ENCODE measurements around the gene ELN.

ELN gene

GRCh38 chr7:74066626-74067025 lies 38.7 kb downstream of the ELN start:
- DNase-seq = no peak

DNA sequence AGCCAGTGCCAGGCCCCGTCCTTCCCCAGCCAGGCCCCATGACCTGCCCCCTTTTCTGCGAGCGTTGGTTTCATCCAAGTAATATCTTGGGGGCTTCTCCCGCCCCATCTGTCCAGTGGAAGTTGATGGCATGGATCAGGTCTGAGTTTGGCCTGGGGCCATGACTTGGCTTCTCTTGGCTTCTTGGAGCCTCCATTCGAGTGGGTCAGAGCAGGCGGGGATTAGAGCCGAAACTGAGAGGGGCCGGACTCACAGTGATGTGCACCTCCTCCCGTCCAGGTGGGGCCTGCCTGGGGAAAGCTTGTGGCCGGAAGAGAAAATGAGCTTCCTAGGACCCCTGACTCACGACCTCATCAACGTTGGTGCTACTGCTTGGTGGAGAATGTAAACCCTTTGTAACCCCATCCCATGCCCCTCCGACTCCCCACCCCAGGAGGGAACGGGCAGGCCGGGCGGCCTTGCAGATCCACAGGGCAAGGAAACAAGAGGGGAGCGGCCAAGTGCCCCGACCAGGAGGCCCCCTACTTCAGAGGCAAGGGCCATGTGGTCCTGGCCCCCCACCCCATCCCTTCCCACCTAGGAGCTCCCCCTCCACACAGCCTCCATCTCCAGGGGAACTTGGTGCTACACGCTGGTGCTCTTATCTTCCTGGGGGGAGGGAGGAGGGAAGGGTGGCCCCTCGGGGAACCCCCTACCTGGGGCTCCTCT lies 40.6 kb downstream of the ELN start:
- DNase-seq = no peak

DNA sequence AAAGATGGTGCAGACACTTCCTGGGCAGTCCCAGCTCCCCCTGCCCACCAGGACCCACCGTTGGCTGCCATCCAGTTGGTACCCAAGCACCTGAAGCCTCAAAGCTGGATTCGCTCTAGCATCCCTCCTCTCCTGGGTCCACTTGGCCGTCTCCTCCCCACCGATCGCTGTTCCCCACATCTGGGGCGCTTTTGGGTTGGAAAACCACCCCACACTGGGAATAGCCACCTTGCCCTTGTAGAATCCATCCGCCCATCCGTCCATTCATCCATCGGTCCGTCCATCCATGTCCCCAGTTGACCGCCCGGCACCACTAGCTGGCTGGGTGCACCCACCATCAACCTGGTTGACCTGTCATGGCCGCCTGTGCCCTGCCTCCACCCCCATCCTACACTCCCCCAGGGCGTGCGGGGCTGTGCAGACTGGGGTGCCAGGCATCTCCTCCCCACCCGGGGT lies 41.1 kb downstream of the ELN start:
- no peak for DNase-seq

- DNase-seq = no peak
These were observed 42.0 kb downstream of the ELN start for GRCh38 chr7:74069790-74070618.

GRCh38 chr7:74070619-74070921 lies 42.6 kb downstream of the ELN start:
- no peak for DNase-seq

DNA sequence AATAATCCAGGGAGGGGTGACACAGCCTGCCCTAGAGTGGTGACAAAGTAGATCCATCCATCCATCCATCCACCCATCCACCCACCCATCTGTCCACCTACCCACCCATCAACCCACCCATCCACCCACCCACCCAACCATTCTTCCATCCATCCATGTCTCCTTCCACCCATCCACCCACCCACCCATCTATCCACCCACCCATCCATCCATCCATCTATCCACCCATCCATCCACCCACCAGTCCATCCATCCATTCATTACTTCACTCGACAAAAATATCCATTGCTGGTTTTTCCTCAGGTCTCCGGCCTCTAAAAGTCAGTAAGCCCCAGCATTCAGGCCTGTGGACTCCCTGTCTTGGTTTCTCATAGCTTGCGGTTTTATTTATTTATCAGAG lies 43.1 kb downstream of the ELN start:
- no peak for DNase-seq

DNA sequence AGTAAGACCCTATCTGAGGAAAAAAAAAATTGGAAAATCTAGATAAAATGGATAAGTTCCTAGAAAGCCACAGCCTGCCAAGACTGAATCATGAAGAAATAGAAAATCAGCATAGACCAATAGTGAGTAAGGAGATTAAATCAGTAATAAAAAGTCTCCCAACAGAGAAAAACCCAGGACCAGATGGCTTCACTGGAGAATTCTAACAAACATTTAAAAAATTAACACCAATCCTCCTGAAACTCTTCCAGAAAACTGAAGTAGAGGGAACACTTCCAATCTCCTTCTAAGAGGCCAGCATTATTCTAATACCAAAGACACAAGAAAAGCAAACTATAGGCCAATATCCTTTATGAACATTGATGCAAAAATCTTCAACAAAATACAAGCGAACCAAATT lies 46.8 kb downstream of the ELN start:
- DNase-seq = no peak

- no peak for DNase-seq
These were observed 50.5 kb downstream of the ELN start for GRCh38 chr7:74078461-74078860.

GRCh38 chr7:74082770-74083116 lies 54.8 kb downstream of the ELN start:
- DNase-seq = no peak

DNA sequence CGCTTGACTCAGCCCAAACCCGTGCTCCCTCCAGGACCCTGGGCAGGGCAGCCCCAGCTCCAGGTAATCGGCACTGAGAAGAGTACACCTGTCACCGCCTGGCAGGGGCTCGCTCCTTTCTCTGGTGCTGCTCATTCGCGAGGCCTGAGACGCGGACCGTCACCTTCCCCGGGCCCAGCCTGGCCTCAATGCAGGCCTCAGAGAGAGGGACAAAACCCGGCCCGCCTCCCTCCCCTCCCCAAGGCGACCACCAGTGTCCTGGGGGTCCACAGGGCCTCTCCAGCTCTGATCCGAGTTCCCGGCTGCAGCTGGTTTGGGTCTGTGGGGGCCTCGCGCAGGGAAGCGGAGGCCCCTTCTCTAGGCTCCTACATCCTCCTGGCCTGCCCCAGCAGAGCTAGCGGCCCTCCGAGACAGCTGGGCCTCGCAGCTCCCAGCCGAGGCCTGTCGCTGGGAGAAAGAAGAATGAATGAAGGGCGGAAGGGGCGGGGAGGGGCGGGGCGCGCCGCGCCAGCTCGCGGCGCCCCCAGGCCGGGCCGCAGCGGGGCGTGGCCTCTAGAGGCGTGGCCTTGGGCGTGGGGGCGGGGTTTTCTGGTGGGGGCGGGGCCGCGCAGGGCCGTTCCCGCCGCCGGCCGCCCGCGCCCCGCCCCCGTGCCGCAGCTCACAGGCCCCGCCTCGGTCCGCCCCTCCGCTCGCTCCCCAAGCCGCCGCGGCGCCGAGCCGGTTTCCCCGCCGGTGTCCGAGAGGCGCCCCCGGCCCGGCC lies 55.3 kb downstream of the ELN start, which contains the start of gene LIMK1:
Gene LIMK1 (plus strand): TSS at position 688 of the 760 bp plus-strand sequence. CDS start 187 bp downstream, outside the sequence.
- peak; percentile 64 to 83 for DNase-seq

DNA sequence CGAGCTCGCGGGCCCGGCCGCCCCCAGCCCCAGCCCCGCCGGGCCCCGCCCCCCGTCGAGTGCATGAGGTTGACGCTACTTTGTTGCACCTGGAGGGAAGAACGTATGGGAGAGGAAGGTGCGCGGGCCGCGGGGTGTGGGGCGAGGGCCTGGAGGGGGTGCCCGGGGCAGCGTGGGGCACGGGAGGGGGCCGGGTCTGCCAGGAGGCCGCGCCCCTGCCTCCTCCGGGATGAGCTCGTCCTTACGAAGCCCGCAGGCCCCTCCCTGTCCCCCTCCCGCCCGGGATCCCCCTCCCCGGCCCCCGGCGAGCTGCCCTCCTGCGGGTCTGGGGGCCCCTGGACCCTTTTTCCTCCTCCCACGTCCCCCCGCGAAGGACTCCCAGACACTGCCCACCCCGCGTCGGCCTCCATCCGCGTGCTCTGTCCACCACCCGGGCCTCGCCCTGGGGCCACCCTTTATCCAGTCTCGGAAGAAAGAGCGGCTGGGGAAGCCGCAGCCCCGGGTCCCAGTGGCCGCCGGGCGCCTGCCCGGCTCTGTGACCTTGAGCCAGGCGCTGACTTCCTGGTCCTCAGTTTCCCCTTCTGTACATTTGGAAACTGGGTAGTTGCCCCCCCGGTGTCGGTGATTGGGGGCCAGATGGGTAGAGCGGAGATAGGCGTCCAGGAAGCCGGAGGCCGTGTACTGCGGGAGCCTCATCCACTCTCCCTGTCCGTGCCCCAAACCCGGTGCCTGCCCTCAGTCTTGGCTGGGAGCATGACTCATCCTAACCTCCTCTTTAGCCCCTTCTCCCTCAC lies 56.2 kb downstream of the ELN start:
- DNase-seq = peak; percentile 32 to 34

DNA sequence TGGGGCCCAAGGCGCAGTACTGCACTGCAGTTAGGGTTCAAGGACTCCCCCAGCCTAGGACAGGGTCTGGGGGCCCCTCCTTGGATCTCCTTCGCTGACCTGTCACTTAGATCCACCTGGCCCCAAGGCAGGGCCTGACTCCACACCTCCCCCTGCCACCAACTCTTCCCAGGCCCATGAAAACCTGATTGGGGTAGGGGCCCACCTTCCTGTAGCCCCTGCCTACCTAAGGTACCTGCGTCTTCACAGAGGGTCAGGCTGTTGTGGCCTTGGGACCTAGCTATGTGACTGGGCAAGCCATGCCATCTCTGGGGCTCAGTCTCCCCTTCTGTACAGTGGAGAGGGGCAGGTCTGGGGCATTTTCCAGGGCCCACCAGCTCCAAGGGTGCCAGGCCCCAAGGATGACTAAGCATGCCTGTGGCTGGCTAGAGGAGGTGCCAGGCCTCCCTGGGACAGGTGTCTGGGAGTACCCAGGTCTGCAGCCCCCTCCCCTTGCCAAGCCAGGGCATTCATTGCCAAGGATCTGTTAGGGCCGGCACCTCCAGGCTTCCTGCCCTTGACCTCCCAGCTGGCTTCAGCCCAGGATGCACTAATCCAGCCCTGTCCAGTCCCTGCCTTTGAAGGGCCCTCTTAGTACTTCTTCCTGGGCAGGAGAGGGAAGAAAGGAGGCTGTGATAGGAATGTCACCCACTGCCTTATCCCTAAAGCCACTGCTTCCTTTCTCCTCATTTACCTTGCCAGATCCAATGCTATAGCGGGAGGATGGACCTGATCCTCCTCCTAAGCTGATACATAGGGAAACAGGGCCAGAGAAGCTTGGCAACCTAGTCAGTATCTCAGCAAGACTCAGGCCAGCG lies 57.0 kb downstream of the ELN start:
- DNase-seq = no peak

GRCh38 chr7:74087791-74088453 lies 59.9 kb downstream of the ELN start:
- DNase-seq = no peak

GRCh38 chr7:74092321-74092963 lies 64.5 kb downstream of the ELN start:
- peak in 1 of 2 donors; percentile 17 for DNase-seq

- DNase-seq = peak; percentile 79 to 89
These were observed 65.0 kb downstream of the ELN start for GRCh38 chr7:74092964-74093471.

- no peak for DNase-seq
These were observed 65.8 kb downstream of the ELN start for GRCh38 chr7:74093671-74094223.

- DNase-seq = peak; percentile 91 to 98
These were observed 66.5 kb downstream of the ELN start for GRCh38 chr7:74094224-74095101.

GRCh38 chr7:74095135-74095534 lies 67.2 kb downstream of the ELN start:
- no peak for DNase-seq
